Measurements from ENCODE around the gene EIF3B.

DNA sequence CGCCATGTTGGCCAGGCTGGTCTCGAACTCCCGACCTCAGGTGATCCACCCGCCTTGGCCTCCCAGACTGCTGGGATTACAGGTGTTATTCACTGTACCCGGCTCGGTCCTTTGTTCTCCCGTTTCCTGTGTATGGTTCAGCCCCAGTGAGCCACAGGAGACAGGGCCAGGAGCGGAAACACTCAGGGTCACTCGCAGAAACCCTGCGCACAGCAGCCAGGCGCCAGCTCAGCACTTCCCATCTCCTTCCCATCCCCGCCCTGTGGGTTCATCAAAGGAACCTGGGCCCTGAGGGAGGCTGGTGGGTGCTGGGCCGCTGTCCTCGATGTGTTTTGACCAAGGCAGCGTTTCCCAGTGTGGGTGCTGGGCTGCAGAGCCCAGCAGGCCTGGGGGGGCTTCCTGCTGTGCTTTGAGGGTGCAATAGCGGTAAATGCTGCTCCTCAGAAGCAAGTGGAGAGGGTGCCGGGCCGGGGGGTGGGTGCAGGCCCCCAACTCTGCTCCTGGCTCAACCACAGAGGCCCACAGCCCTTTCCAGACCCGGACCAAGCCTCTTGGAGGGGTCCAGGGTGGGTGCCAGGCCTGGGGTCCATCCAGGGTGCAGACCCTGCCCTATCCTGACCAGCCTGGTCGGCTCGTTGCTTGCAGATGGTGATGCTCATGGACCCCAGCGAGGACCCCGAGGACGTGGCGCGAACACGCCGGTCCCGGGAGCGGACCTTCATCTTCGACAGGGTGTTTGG lies 33.4 kb downstream of the EIF3B start:
- TF ChIP-seq, protein P1, sequence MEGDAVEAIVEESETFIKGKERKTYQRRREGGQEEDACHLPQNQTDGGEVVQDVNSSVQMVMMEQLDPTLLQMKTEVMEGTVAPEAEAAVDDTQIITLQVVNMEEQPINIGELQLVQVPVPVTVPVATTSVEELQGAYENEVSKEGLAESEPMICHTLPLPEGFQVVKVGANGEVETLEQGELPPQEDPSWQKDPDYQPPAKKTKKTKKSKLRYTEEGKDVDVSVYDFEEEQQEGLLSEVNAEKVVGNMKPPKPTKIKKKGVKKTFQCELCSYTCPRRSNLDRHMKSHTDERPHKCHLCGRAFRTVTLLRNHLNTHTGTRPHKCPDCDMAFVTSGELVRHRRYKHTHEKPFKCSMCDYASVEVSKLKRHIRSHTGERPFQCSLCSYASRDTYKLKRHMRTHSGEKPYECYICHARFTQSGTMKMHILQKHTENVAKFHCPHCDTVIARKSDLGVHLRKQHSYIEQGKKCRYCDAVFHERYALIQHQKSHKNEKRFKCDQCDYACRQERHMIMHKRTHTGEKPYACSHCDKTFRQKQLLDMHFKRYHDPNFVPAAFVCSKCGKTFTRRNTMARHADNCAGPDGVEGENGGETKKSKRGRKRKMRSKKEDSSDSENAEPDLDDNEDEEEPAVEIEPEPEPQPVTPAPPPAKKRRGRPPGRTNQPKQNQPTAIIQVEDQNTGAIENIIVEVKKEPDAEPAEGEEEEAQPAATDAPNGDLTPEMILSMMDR (IDR thresholded peaks at IDR 0.05; ENCODE audit: insufficient read depth, low read depth, low read length), result no peak
- TF ChIP-seq EZH2 (IDR thresholded peaks at IDR 0.05; ENCODE audit: insufficient read depth, low read length), result no peak
